D721Med (cell line): ENCODE data around the gene EEFSEC.
A peak's percentile ranks its signal among the peaks of the same experiment; 100 is the strongest.

Experiments
- DNase-seq: peaks from one replicate; pipeline ENCODE4 v3.0.0; 2011; ENCODE audit warnings: low spot score; ENCODE audit not compliant: insufficient read length
- FAIRE-seq: peaks from 2 replicates; lab custom pipeline; 2011; peaks lifted over from hg19 to GRCh38; lab: Jason Lieb, UNC
- CTCF ChIP-seq: IDR thresholded peaks from 2 replicates; pipeline ENCODE4 v1.5.1; 2012; ENCODE audit warnings: mild to moderate bottlenecking, control low read depth; ENCODE audit not compliant: insufficient read depth; ENCODE audit errors: missing control alignments

EEFSEC gene

DNA sequence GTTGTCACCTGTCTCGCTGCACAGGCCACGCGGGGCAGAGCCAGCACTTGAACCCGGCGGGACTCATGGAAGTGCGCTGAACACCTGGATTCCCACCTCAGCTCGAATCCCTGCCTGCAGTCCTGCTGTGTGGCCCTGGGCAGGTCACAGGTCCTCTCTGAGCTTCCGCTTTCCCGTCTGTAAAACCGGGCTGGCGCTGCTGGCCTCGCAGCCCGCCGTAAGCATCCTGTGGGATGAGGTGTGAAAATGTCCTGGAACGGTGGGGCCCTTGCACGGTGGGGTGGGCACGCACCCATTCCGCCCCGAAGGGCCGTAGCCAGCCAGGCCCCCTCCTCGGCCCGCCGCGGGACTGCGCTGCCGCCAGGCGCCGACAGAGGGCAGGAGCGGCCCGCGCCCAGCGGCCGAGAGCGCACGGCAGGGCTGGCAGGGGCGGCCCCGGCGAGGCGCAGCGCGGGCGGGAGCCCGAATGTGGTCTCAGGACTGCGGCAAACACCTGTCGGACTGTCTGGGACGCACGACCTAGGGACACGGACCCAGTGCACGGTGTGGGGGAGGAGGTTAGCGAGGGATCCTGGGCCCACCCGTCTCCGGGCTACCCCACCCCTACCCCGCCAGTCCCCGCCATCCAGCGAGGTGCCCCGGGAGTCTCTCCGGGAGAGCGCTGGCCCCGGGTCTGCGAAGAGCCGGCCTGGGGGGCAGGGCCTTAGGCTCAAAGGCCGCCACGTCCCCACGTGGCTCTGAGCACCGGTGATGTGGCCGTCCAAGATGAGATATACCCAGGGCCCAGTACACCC lies 273.0 kb downstream of the EEFSEC start:
- TF ChIP-seq CTCF: peak; percentile 72
- FAIRE-seq: no peak

GRCh38 chr3:128427175-128427857 lies 274.0 kb downstream of the EEFSEC start:
- no peak for FAIRE-seq
- no peak for TF ChIP-seq CTCF
- no peak for DNase-seq

More for the DNA sequence above, 273.0 kb downstream of the EEFSEC start:
- DNase-seq: peak; percentile 89

DNA sequence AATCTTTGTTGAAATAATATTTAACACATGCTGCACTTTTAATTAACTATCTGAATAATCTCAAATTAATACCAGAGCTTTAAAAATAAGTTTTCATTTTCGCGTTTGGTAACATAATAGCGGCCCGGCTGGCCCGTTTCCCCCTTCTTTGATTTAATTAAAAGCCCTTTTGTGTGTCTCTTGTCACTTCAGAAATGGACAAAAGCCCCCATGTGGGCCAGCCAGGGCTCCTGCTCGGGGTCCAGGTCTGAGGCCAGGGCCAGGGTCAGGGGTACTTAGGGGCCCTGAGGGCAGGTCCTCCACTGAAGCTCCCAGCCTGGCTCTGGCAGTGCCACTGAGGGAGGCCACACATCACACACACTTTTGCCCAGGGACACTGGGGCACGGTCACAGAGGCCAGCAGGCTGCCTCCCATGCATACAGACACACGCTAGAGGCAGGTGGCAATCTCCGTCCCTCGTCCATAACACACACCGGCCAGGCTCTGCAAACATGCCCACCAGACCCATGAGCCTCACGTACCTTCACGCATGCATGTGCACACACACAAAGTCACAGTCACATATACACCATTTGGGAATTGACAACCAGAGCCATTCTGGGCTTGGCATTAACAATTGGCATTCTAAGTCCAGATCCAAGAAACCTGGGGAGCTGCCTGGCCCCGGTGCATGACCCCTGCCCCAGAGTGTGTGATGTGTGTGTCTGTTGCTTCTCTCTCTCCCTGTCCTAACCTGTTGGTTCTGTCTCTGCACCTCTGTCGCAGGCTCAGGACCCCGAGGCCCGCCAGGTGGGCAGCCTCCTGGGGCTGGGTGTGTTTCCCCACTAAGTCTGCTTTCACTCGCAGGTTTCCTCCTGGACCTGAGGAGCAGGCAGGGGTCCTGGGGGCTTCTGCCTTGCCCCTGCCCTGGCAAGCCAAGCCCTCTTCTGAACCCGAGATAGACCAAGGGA lies 274.9 kb downstream of the EEFSEC start:
- DNase-seq (no peak), FAIRE-seq (no peak)
- TF ChIP-seq CTCF: no peak

GRCh38 chr3:128429275-128429674 lies 276.0 kb downstream of the EEFSEC start:
- FAIRE-seq (no peak), DNase-seq (no peak)
- no peak for TF ChIP-seq CTCF

DNA sequence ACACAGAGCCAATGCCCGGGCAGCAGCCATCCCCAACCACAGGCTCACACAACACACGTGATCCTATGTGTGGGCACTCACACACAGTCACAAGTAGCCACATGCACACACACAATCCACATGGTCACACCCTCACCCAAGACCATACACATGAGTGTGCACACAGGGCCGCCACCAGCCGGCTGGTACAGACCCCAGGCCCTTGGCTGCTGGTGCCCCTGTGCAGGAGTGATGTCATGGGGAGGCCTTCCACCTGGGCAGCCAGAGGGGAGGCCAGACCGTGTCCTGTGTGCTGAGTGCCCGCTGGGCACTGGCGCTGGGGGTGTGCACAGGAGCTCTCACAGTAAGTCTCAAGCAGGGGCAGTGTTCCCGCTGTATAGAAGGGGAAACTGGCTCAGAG lies 276.5 kb downstream of the EEFSEC start:
- FAIRE-seq: no peak
- TF ChIP-seq CTCF: no peak
- DNase-seq: no peak

- FAIRE-seq (no peak), DNase-seq (no peak)
- TF ChIP-seq CTCF: no peak
These were observed 277.0 kb downstream of the EEFSEC start for GRCh38 chr3:128430301-128430700.
